Mammary epithelial cell (primary cell): ENCODE measurements around the gene RETN.

ENCODE experiments used
- CTCF ChIP-seq, 2 donors: IDR thresholded peaks in 1 of 2; conservative IDR thresholded peaks in 1 of 2; 2 replicates each; pipeline ENCODE4 v1.5.1; 2011 to 2012; ENCODE audit warnings: inconsistent platforms in 2 of 2, low read length in 2 of 2, mild to moderate bottlenecking in 2 of 2, control low read depth in 1 of 2, low read depth in 1 of 2; ENCODE audit not compliant: insufficient read depth in 1 of 2; ENCODE audit errors: extremely low read depth in 1 of 2
- EZH2 ChIP-seq: IDR thresholded peaks from 2 replicates; pipeline ENCODE4 v1.6.1; 2012; ENCODE audit warnings: low read length, inconsistent platforms, borderline replicate concordance

- TF ChIP-seq CTCF (conservative IDR thresholded peaks at IDR 0.05 in 1 of 2, IDR thresholded peaks at IDR 0.05 in 1 of 2; ENCODE audit: extremely low read depth in 1 of 2, insufficient read depth in 1 of 2, low read depth in 1 of 2, low read length in 2 of 2) (no peak), EZH2 (no peak)
Measured at GRCh38 chr19:7628589-7629311, 40.1 kb upstream of the RETN start.
